Stimulated activated CD4-positive, alpha-beta T cell treated with anti-CD3 and anti-CD28 coated beads, TNF-alpha, amount 100 ng/mL, for 48 hours (primary cell): ENCODE results near the gene P2RY14.

Source experiments
- DNase-seq, 3 donors: peaks; one replicate each; pipeline ENCODE4 v3.0.0-alpha.2; 2020; ENCODE audit warnings: low read depth in 3 of 3

P2RY14 gene

GRCh38 chr3:151301787-151302186 is 23.4 kb upstream of the P2RY14 start:
- no peak for DNase-seq

GRCh38 chr3:151300539-151300938 is 22.2 kb upstream of the P2RY14 start:
- DNase-seq, result no peak

- DNase-seq, result no peak
Observed at GRCh38 chr3:151299006-151299405, 20.7 kb upstream of the P2RY14 start.

- no peak for DNase-seq
Observed at GRCh38 chr3:151297429-151297828, 19.1 kb upstream of the P2RY14 start.

GRCh38 chr3:151296226-151296625 is 17.9 kb upstream of the P2RY14 start:
- no peak for DNase-seq

GRCh38 chr3:151293127-151293526 is 14.8 kb upstream of the P2RY14 start:
- no peak for DNase-seq

- no peak for DNase-seq
Observed at GRCh38 chr3:151290673-151291072, 12.3 kb upstream of the P2RY14 start.

GRCh38 chr3:151289445-151289844 is 11.1 kb upstream of the P2RY14 start:
- DNase-seq, result no peak

- no peak for DNase-seq
Observed at GRCh38 chr3:151285940-151286339, 7.6 kb upstream of the P2RY14 start.

- no peak for DNase-seq
Observed at GRCh38 chr3:151283907-151284461, 5.6 kb upstream of the P2RY14 start.

- DNase-seq, result no peak
Observed at GRCh38 chr3:151283387-151283786, 5.0 kb upstream of the P2RY14 start.

GRCh38 chr3:151282921-151283320 is 4.6 kb upstream of the P2RY14 start:
- no peak for DNase-seq

GRCh38 chr3:151281671-151282324 is 3.5 kb upstream of the P2RY14 start:
- no peak for DNase-seq

GRCh38 chr3:151276687-151277042 is 1.7 kb downstream of the P2RY14 start:
- no peak for DNase-seq

GRCh38 chr3:151276038-151276686 is 2.2 kb downstream of the P2RY14 start:
- no peak for DNase-seq

GRCh38 chr3:151275091-151275490 is 3.3 kb downstream of the P2RY14 start:
- no peak for DNase-seq

GRCh38 chr3:151269631-151270030 is 8.7 kb downstream of the P2RY14 start:
- DNase-seq, result no peak

GRCh38 chr3:151268267-151269235 is 9.8 kb downstream of the P2RY14 start:
- no peak for DNase-seq

- no peak for DNase-seq
Observed at GRCh38 chr3:151267066-151267465, 11.3 kb downstream of the P2RY14 start.

- no peak for DNase-seq
Observed at GRCh38 chr3:151265866-151266265, 12.5 kb downstream of the P2RY14 start.

- no peak for DNase-seq
Observed at GRCh38 chr3:151265166-151265565, 13.2 kb downstream of the P2RY14 start.

- no peak for DNase-seq
Observed at GRCh38 chr3:151264605-151265004, 13.7 kb downstream of the P2RY14 start.
